Measurements from ENCODE around the gene BOLA2B.

DNA sequence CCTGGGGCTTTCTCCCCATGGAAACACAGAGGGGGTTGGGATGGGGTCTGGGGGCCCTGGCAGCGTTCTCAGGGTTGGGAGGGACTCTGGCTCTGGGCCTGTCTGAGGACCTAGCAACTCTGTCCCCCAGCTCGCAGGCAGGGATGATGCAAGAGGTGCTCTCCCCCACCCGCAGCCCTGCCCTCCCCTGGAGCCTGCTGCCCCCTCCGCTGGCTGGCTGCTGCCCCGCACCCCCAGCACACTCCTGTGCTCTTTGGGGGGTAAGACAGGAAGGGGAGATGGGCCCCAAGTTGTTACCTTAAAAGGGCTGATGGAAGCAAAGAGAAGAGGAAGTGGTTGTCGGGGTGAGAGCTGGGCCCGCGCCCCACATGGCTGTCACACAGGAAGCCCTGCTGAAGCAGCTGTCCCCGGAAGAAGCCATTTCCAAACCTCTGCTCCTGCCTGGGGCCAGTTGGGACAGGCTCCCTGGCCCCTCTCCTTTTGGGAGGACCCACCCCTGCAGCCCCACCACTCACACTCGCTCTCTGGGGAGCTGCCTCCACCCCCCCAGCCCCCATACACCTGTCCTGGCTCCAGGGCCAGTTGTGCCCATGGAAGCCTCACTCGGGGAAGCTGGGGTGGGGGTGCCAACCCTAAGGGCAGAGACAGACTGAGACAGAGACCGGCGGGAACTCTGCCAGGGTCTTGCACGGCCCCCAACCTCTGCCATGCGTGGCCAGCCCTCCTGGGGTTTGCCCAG is 7.6 kb downstream of the BOLA2B start:
- no peak for TF ChIP-seq EZH2 (IDR thresholded peaks at IDR 0.05)
- TF ChIP-seq, protein P1, sequence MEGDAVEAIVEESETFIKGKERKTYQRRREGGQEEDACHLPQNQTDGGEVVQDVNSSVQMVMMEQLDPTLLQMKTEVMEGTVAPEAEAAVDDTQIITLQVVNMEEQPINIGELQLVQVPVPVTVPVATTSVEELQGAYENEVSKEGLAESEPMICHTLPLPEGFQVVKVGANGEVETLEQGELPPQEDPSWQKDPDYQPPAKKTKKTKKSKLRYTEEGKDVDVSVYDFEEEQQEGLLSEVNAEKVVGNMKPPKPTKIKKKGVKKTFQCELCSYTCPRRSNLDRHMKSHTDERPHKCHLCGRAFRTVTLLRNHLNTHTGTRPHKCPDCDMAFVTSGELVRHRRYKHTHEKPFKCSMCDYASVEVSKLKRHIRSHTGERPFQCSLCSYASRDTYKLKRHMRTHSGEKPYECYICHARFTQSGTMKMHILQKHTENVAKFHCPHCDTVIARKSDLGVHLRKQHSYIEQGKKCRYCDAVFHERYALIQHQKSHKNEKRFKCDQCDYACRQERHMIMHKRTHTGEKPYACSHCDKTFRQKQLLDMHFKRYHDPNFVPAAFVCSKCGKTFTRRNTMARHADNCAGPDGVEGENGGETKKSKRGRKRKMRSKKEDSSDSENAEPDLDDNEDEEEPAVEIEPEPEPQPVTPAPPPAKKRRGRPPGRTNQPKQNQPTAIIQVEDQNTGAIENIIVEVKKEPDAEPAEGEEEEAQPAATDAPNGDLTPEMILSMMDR (IDR thresholded peaks at IDR 0.05 in 2 of 3, conservative IDR thresholded peaks at IDR 0.05 in 1 of 3; ENCODE audit: borderline replicate concordance in 1 of 3, insufficient read depth in 1 of 3, low read depth in 2 of 3, low read length in 2 of 3), result no peak
- TF ChIP-seq POLR2A (IDR thresholded peaks at IDR 0.05; ENCODE audit: borderline replicate concordance, extremely low read depth, insufficient read depth, insufficient read length), result no peak
- no peak for TF ChIP-seq ZNF274 (IDR thresholded peaks at IDR 0.05; ENCODE audit: low read depth, low read length)
- TF ChIP-seq ELF1 (IDR thresholded peaks at IDR 0.05; ENCODE audit: borderline replicate concordance, low read depth), result no peak
- no peak for TF ChIP-seq CEBPB (IDR thresholded peaks at IDR 0.05; ENCODE audit: low read depth)
- no peak for TF ChIP-seq RAD21 (IDR thresholded peaks at IDR 0.05; ENCODE audit: low read depth)
- TF ChIP-seq, protein P2, sequence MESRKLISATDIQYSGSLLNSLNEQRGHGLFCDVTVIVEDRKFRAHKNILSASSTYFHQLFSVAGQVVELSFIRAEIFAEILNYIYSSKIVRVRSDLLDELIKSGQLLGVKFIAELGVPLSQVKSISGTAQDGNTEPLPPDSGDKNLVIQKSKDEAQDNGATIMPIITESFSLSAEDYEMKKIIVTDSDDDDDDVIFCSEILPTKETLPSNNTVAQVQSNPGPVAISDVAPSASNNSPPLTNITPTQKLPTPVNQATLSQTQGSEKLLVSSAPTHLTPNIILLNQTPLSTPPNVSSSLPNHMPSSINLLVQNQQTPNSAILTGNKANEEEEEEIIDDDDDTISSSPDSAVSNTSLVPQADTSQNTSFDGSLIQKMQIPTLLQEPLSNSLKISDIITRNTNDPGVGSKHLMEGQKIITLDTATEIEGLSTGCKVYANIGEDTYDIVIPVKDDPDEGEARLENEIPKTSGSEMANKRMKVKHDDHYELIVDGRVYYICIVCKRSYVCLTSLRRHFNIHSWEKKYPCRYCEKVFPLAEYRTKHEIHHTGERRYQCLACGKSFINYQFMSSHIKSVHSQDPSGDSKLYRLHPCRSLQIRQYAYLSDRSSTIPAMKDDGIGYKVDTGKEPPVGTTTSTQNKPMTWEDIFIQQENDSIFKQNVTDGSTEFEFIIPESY (IDR thresholded peaks at IDR 0.05; ENCODE audit: extremely low read depth, insufficient replicate concordance, low read length), result no peak
